Fibroblast of skin of back (primary cell): ENCODE results near the gene TMBIM1.
"Not testable (repeated sequence)": the region's sequence is repeated elsewhere in the genome, so short reads cannot be mapped to it uniquely, and the experiment has no call there.

Source experiments
- DNase-seq: peaks from one replicate; pipeline ENCODE4 v3.0.0-alpha.2; 2013

The TMBIM1 gene

GRCh38 chr2:218290316-218291261 lies 1.7 kb downstream of the TMBIM1 start:
- DNase-seq: no peak

DNA sequence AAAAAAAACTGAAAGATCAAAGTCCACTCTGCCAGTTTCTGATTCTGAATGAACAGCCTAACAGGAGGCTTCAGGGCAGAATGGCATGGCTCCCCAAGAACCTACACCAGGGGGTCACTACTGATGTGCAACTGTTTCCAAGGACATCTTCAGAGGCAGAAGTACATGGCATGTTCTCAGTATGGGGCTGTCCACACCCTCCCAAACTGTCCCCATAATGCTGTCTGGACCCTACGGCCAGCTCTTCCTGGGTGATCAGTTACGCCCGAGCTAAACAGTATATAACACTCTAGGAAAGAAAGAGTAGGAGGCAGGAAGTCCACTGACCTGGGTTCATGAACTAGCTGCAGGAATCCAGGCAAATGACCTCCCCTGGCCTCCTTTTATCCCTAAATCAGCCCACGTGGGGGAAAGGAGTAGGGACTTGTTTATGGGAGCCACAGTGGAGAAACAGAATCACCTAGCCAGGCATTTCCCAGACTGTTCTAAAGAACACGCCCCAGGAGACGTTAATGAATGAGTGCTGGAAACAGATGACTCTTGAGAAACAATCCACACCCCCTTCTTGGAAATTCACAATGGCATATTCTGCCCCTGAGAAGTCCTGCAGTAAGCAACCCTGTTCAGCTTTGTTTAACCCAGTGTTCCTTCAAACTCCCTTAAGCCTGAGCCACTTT lies 2.5 kb downstream of the TMBIM1 start:
- no peak for DNase-seq

DNA sequence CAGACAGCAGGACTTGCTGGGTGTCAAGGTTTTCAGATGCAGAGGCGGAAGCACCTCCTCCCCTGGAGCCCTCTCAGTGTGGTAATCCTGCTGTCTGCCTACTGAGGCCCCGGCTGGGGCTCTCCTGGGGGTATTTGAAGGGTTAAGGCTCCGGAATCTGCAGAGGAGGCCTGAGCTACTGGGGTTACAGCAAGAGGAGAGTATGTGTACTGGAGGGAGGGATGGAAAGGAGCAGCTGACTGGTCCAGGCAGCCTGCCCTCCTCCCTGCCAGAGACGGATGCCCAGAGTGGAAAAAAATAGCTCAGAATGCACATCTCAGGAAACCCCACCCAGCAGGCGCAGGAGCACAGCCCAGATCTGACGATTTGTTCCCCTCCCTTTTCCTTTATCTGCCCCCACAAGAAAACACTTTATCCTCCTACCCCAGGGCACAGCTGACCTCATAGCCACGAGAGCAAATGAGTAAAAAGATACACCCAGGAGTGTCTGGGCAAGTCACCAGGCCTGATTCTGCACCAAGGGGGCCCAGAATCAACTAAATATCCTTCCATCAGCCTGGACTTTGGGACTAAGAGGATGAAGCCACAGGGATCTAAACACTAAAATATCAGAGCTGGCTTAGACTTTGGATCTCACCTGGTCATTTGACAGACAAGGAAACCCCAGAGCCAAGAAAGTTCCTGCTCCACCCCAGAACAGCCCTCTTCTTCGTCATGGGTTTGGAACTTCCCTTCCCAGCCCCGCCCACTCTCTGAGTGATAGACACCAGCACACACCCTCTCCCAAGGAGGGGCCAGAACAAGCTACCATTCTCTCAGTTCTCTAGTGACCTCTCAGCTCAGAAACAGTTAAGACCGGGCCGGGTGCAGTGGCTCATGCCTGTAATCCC lies 5.5 kb downstream of the TMBIM1 start:
- peak; percentile 96 for DNase-seq

- DNase-seq: no peak
These were observed 6.7 kb downstream of the TMBIM1 start for GRCh38 chr2:218285604-218286003.

- peak; percentile 51 for DNase-seq
These were observed 8.0 kb downstream of the TMBIM1 start for GRCh38 chr2:218284106-218284811.

GRCh38 chr2:218282173-218282991 lies 9.9 kb downstream of the TMBIM1 start:
- DNase-seq: peak; percentile 40

GRCh38 chr2:218281449-218281848 lies 10.9 kb downstream of the TMBIM1 start:
- DNase-seq: no peak

- no peak for DNase-seq
These were observed 11.9 kb downstream of the TMBIM1 start for GRCh38 chr2:218280260-218280870.

GRCh38 chr2:218278531-218279360 lies 13.6 kb downstream of the TMBIM1 start:
- no peak for DNase-seq

DNA sequence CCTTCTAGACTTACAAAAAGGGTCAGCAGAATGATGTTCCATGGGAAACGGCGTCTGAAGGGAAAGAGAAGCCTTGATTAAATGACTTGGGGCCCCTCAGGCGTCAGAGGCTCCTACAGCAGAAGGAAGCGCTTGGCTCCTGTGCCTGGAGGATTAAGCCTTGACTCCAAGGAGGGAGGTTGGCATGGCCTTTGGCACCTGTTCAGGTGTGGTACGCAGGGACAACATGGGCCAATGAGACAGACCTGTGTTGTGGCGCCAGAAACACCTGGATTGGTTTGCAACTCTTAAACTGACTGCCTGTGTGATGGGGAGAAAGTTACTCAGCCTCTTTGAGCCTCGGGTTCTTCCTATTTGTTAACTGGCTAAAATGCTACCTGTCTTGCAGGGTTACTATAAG lies 14.4 kb downstream of the TMBIM1 start:
- DNase-seq: no peak

DNA sequence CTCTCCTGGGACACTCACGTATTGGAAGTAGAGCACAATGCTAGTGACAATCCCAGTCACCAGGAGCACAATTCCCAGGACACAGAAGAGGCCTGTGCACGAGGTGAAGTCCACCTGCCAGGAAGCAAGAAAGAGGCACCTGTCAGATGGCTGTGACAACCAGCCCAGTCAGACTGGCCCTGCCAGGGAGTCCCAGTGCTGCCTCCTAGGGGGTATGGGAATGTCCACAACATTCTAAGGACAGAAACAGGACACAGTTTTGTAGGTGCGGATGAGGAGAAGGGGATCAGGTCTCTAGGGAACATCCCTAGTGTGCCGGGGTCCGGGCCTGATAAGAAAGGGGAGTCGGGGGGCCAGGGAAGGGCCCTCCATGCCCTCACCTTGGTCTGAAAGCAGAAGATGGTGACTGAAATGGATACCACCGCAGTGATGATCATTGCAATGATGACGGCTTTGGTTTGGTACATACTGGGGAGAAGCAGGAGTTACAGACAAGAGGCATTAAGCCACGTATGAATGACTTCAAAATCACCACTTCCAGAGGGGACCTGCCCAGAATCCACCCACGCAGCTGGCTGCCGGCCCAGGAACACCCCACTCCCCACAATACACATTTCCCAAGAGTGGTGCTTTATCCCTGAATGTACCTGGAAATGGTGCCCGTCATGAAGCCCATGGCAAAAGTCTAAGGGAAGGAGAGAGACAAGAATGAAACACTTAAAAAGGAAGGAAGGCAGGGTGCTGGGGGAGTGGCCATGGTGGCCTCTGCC lies 15.1 kb downstream of the TMBIM1 start:
- DNase-seq: no peak

DNA sequence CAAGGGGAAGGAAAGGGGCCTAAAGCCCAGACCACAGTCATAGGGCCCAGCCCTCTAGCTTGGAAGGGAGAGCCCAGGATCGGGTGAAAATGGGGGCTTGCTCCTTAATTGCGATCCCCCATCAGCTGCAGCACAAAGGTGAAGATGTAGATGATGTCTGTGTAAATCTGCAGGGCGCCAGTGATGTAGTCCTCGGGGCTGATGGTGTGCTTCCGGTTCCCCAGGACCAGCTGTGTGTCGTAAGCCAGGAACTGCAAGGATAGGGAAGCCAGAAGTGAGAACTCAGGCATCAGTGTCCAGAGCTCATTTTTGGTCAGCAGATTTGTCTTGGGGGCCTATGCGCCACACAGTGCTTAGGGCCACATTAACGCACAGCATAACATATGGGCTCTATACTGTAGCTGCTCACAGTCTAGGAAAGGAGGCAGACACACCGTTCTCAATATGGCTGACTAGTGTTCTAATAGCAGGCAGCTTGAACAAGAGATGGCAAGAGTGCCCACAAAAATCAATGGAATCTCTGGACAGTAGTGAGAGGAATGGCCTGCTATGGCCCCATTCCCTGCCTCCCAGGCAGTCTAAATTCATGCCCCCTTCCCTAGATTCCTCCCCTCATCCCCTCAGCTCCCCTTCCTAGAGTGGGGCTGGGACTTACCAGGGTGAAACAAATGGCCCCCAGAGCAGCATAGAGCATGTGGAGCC lies 16.8 kb downstream of the TMBIM1 start:
- DNase-seq: no peak

- no peak for DNase-seq
These were observed 17.7 kb downstream of the TMBIM1 start for GRCh38 chr2:218274586-218274985.

DNA sequence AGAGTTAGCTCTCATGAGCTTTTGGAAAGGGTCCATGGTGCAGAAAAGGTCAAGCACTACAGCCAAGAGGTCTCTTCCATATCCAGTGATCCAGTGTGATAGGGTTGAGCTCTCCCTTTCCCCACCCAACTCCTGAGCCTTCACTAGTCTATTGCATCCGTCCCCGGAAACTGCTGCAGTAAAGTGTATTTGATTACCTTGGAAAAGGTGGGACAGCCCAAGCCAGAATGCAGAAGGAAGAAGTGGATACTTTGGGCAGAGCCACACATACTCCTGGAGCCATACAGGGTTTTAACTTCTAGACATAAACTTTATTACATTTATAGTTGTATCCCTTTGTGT lies 18.4 kb downstream of the TMBIM1 start:
- no peak for DNase-seq

GRCh38 chr2:218273214-218273907 lies 18.9 kb downstream of the TMBIM1 start:
- DNase-seq: not testable (repeated sequence)

DNA sequence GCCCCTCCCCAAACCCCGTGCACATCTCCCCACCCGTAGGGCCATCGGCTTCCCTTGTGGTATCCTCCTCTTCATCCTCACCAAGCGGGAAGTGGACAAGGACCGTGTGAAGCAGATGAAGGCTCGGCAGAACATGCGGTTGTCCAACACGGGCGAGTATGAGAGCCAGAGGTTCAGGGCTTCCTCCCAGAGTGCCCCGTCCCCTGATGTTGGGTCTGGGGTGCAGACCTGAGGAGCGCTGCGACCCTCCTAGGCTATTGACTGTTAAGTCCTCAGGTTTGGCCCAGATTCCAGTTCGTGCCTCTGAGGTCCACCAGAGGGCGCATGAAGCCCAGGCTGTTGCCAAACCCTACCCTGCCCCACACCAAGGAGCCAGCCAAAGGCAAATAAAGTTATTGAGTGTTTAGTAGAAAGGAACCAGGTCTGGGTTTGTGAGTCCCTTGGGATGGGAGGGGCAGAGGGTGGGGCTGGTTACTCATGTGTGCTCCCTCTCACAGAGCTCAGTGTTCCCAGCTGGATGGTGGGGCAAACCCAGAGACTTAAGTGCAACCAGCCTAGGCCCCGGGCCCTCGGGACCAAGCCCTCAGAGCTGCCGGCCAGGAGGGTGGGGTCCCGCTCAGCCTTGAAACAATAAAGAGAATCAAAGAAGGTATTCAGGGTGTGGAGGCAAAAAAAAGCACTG lies 19.6 kb downstream of the TMBIM1 start:
- peak; percentile 93 for DNase-seq

DNA sequence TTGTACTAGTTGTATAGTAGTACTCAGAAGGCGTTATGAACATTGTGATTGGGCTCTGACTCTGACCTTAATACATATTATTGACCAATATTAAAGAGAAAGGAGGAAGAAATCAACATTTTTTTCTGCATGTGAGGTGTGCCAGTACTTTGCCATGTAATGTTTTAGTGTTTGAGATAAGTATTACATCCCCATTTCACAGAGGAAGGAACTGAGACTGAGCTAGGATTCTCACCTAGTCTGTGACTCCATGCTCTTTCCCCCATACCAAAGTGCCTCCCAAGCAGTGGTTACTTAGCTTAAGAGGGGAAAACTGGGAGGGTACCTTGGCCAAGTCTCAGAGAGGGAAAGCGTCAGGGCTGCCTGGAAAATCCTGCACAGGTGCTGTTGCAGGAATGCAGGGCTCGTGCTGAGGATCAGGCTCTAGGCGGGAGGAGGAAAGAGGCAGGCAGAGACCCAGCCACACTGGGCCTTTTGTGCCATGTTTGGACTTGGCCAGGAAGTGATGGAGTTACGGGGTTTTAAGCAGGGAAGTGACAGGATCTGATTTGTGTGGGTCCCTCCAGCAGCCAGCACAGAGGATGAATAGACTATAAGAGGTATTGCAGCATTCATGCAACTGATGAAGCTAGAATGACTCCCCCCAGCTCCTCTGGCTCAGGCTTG lies 20.3 kb downstream of the TMBIM1 start:
- no peak for DNase-seq
